ENCODE measurements around the gene RASSF1.

DNA sequence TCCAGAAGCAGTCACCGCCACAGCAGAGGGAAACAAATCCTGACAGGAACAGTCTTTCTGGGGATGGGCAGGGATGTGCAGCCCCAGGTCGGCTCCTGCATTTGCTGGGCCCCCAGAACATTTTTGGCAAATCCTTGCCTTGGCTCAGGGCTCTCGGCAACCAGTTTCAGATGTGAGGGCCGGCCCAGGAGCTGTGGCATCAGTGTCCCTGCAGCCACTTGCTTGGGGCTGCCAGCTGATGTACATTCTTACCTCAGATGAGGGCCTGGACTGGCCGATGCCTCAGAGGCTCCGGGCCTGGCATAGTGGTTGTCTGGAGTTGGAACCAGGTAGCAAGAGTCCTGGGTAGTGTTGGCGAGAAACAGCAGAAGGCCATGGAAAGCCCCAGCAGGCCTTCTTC lies 14.2 kb upstream of the RASSF1 start:
- TF ChIP-seq, protein P1, sequence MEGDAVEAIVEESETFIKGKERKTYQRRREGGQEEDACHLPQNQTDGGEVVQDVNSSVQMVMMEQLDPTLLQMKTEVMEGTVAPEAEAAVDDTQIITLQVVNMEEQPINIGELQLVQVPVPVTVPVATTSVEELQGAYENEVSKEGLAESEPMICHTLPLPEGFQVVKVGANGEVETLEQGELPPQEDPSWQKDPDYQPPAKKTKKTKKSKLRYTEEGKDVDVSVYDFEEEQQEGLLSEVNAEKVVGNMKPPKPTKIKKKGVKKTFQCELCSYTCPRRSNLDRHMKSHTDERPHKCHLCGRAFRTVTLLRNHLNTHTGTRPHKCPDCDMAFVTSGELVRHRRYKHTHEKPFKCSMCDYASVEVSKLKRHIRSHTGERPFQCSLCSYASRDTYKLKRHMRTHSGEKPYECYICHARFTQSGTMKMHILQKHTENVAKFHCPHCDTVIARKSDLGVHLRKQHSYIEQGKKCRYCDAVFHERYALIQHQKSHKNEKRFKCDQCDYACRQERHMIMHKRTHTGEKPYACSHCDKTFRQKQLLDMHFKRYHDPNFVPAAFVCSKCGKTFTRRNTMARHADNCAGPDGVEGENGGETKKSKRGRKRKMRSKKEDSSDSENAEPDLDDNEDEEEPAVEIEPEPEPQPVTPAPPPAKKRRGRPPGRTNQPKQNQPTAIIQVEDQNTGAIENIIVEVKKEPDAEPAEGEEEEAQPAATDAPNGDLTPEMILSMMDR (IDR thresholded peaks at IDR 0.05; ENCODE audit: insufficient read depth, low read depth, low read length): no peak
- no peak for TF ChIP-seq EZH2 (IDR thresholded peaks at IDR 0.05; ENCODE audit: insufficient read depth, low read length)

Measured in astrocyte (in vitro differentiated cells and primary cell).